Natural killer cell treated with Interleukin-12 subunit alpha and Interleukin-12 subunit beta and Interleukin-15 and Interleukin-18, amount 100 ng/mL, for 72 hours (primary cell): ENCODE results near the gene SLC12A3. TPM values are rescaled to one million over a fixed set of nuclear protein-coding genes. Genes with fewer than 3 reads are reported as not detected.
A peak's percentile ranks its signal among the peaks of the same experiment; 100 is the strongest.
"Not testable (repeated sequence)": the region's sequence is repeated elsewhere in the genome, so short reads cannot be mapped to it uniquely, and the experiment has no call there.

ENCODE experiments used
- ATAC-seq, 2 donors: fragments of 150-1000 bp; cut with Tn5 transposase in 1 of 2; sonication (Bioruptor Pico), chemical (Tn5 transposase) in 1 of 2; 2 replicates each; pipeline ENCODE4 v1.10.0; 2021
- DNase-seq: peaks from one replicate; pipeline ENCODE4 v3.0.0; 2022; ENCODE audit warnings: low spot score
- H3K27ac Mint-ChIP-seq, 2 donors: 1 replicate in 1 of 2; 2 replicates in 1 of 2; pipeline ENCODE4 v1.8.0; 2022; ENCODE audit warnings: mixed read lengths in 2 of 2, mild to moderate bottlenecking in 1 of 2, moderate library complexity in 1 of 2
- H3K27me3 Mint-ChIP-seq, 2 donors: 1 replicate in 1 of 2; 2 replicates in 1 of 2; pipeline ENCODE4 v1.8.0; 2022; ENCODE audit warnings: mixed read lengths in 2 of 2
- H3K36me3 Mint-ChIP-seq: one replicate; pipeline ENCODE4 v1.8.0; 2022; ENCODE audit warnings: mixed read lengths
- H3K4me1 Mint-ChIP-seq, 2 donors: 1 replicate in 1 of 2; 2 replicates in 1 of 2; pipeline ENCODE4 v1.8.0; 2022; ENCODE audit warnings: low read depth in 2 of 2, mixed read lengths in 2 of 2, mild to moderate bottlenecking in 1 of 2
- H3K4me3 Mint-ChIP-seq: one replicate; pipeline ENCODE4 v1.8.0; 2022; ENCODE audit warnings: mixed read lengths
- H3K9me3 Mint-ChIP-seq: 2 replicates; pipeline ENCODE4 v1.8.0; 2022; ENCODE audit warnings: mixed read lengths
- total RNA-seq, 2 donors: library from RNA; stranded (reverse); gene quantifications; one replicate each; pipeline ENCODE4 v1.2.3, GENCODE V29; 2022

The SLC12A3 gene
- total RNA-seq, 2 donors from 2014 or later, result not detected

GRCh38 chr16:56884026-56884582, 19.1 kb downstream of the SLC12A3 start:
- no peaks in the 10 kb centered on the region for H3K9me3 Mint-ChIP-seq
- H3K36me3 Mint-ChIP-seq, result no peaks in the 10 kb centered on the region
- H3K4me1 Mint-ChIP-seq, result no peaks in the 10 kb centered on the region
- DNase-seq (no peak), ATAC-seq (no peak)
- no peaks in the 10 kb centered on the region for H3K27me3 Mint-ChIP-seq
- no peak overlapping the region for H3K4me3 Mint-ChIP-seq
- no peak overlapping the region for H3K27ac Mint-ChIP-seq

- DNase-seq, H3K36me3 Mint-ChIP-seq, ATAC-seq: not testable (repeated sequence)
Measured at GRCh38 chr16:56884929-56885328, 19.9 kb downstream of the SLC12A3 start.

GRCh38 chr16:56885446-56886162, 20.6 kb downstream of the SLC12A3 start:
- Mint-ChIP-seq H3K36me3 (no peaks in the 10 kb centered on the region), H3K27ac (no peak overlapping the region), H3K9me3 (no peaks in the 10 kb centered on the region), H3K27me3 (no peaks in the 10 kb centered on the region), H3K4me1 (no peaks in the 10 kb centered on the region), H3K4me3 (no peak overlapping the region)
- ATAC-seq, result no peak
- DNase-seq, result no peak

More at GRCh38 chr16:56884929-56885328, 19.9 kb downstream of the SLC12A3 start:
- not testable (repeated sequence) for H3K9me3 Mint-ChIP-seq, H3K27ac Mint-ChIP-seq, H3K4me3 Mint-ChIP-seq, H3K4me1 Mint-ChIP-seq, H3K27me3 Mint-ChIP-seq

- DNase-seq (no peak), ATAC-seq (peak in 1 of 2 donors; percentile 39)
- no peaks in the 10 kb centered on the region for H3K27me3 Mint-ChIP-seq
- H3K27ac Mint-ChIP-seq, result no peak overlapping the region
- no peaks in the 10 kb centered on the region for H3K9me3 Mint-ChIP-seq
- no peak overlapping the region for H3K4me3 Mint-ChIP-seq
- H3K4me1 Mint-ChIP-seq, result no peaks in the 10 kb centered on the region
- no peaks in the 10 kb centered on the region for H3K36me3 Mint-ChIP-seq
Measured at GRCh38 chr16:56886296-56886695, 21.3 kb downstream of the SLC12A3 start.

GRCh38 chr16:56886826-56887225, 21.8 kb downstream of the SLC12A3 start:
- no peaks in the 10 kb centered on the region for H3K9me3 Mint-ChIP-seq
- DNase-seq (no peak), ATAC-seq (no peak)
- no peaks in the 10 kb centered on the region for H3K4me1 Mint-ChIP-seq
- no peak overlapping the region for H3K27ac Mint-ChIP-seq
- no peak overlapping the region for H3K4me3 Mint-ChIP-seq
- H3K27me3 Mint-ChIP-seq, result no peaks in the 10 kb centered on the region
- H3K36me3 Mint-ChIP-seq, result no peaks in the 10 kb centered on the region

GRCh38 chr16:56888806-56889205, 23.8 kb downstream of the SLC12A3 start:
- Mint-ChIP-seq H3K27me3 (no peaks in the 10 kb centered on the region), H3K36me3 (no peaks in the 10 kb centered on the region), H3K4me3 (no peak overlapping the region), H3K4me1 (no peaks in the 10 kb centered on the region), H3K9me3 (no peaks in the 10 kb centered on the region), H3K27ac (no peak overlapping the region)
- ATAC-seq, result no peak
- no peak for DNase-seq

- H3K4me1 Mint-ChIP-seq, result no peaks in the 10 kb centered on the region
- no peaks in the 10 kb centered on the region for H3K36me3 Mint-ChIP-seq
- no peak overlapping the region for H3K4me3 Mint-ChIP-seq
- ATAC-seq, result no peak
- no peaks in the 10 kb centered on the region for H3K27me3 Mint-ChIP-seq
- no peak for DNase-seq
- H3K27ac Mint-ChIP-seq, result no peak overlapping the region
- H3K9me3 Mint-ChIP-seq, result no peaks in the 10 kb centered on the region
Measured at GRCh38 chr16:56889206-56889605, 24.2 kb downstream of the SLC12A3 start.

- no peaks in the 10 kb centered on the region for H3K27me3 Mint-ChIP-seq
- no peaks in the 10 kb centered on the region for H3K36me3 Mint-ChIP-seq
- peak in 1 of 2 donors; percentile 21 for ATAC-seq
- DNase-seq, result no peak
- H3K27ac Mint-ChIP-seq, result no peak overlapping the region
- H3K4me3 Mint-ChIP-seq, result no peak overlapping the region
- H3K9me3 Mint-ChIP-seq, result no peaks in the 10 kb centered on the region
- H3K4me1 Mint-ChIP-seq, result no peaks in the 10 kb centered on the region
Measured at GRCh38 chr16:56891685-56892084, 26.7 kb downstream of the SLC12A3 start.

GRCh38 chr16:56892705-56893104, 27.7 kb downstream of the SLC12A3 start:
- Mint-ChIP-seq H3K4me1 (no peaks in the 10 kb centered on the region), H3K4me3 (no peak overlapping the region), H3K27me3 (no peaks in the 10 kb centered on the region), H3K9me3 (no peaks in the 10 kb centered on the region), H3K27ac (no peak overlapping the region), H3K36me3 (no peaks in the 10 kb centered on the region)
- DNase-seq (no peak), ATAC-seq (no peak)

GRCh38 chr16:56894331-56894917, 29.4 kb downstream of the SLC12A3 start:
- H3K27ac Mint-ChIP-seq, result no peak overlapping the region
- DNase-seq (no peak), ATAC-seq (no peak)
- no peaks in the 10 kb centered on the region for H3K36me3 Mint-ChIP-seq
- peaks cover 0 to 6% of the 10 kb centered on the region in 2 donors for H3K27me3 Mint-ChIP-seq
- H3K4me3 Mint-ChIP-seq, result no peak overlapping the region
- no peaks in the 10 kb centered on the region for H3K9me3 Mint-ChIP-seq
- peaks cover 7 to 8% of the 10 kb centered on the region in 2 donors for H3K4me1 Mint-ChIP-seq

- Mint-ChIP-seq H3K9me3 (no peaks in the 10 kb centered on the region), H3K27me3 (peaks cover 6 to 11% of the 10 kb centered on the region in 2 donors), H3K4me3 (no peak overlapping the region), H3K27ac (no peak overlapping the region), H3K4me1 (peaks cover 11 to 14% of the 10 kb centered on the region in 2 donors), H3K36me3 (no peaks in the 10 kb centered on the region)
- DNase-seq, result no peak
- no peak for ATAC-seq
Measured at GRCh38 chr16:56895813-56896212, 30.8 kb downstream of the SLC12A3 start.

GRCh38 chr16:56896244-56896643, 31.2 kb downstream of the SLC12A3 start:
- no peak for ATAC-seq
- Mint-ChIP-seq H3K4me1 (peaks cover 11 to 14% of the 10 kb centered on the region in 2 donors), H3K27ac (no peak overlapping the region), H3K4me3 (no peak overlapping the region), H3K9me3 (no peaks in the 10 kb centered on the region), H3K36me3 (no peaks in the 10 kb centered on the region), H3K27me3 (peaks cover 11 to 15% of the 10 kb centered on the region in 2 donors)
- DNase-seq, result no peak

- no peak overlapping the region for H3K27ac Mint-ChIP-seq
- no peaks in the 10 kb centered on the region for H3K9me3 Mint-ChIP-seq
- ATAC-seq (no peak), DNase-seq (no peak)
- peaks cover 11 to 14% of the 10 kb centered on the region in 2 donors for H3K4me1 Mint-ChIP-seq
- H3K36me3 Mint-ChIP-seq, result no peaks in the 10 kb centered on the region
- peaks cover 13 to 18% of the 10 kb centered on the region in 2 donors for H3K27me3 Mint-ChIP-seq
- H3K4me3 Mint-ChIP-seq, result no peak overlapping the region
Measured at GRCh38 chr16:56897026-56897799, 32.2 kb downstream of the SLC12A3 start.

- H3K27me3 Mint-ChIP-seq, result peaks cover 13 to 18% of the 10 kb centered on the region in 2 donors
- peaks cover 11 to 14% of the 10 kb centered on the region in 2 donors for H3K4me1 Mint-ChIP-seq
- ATAC-seq (peak in 1 of 2 donors; percentile 51), DNase-seq (no peak)
- H3K4me3 Mint-ChIP-seq, result peak overlapping the region; percentile 48
- H3K9me3 Mint-ChIP-seq, result no peaks in the 10 kb centered on the region
- H3K36me3 Mint-ChIP-seq, result no peaks in the 10 kb centered on the region
- H3K27ac Mint-ChIP-seq, result no peak overlapping the region
Measured at GRCh38 chr16:56898847-56899246, 33.8 kb downstream of the SLC12A3 start.
